ENCODE data around the gene C19orf25.

- no peak for TF ChIP-seq POLR2AphosphoS5 (IDR thresholded peaks at IDR 0.05; ENCODE audit: borderline replicate concordance, low read depth, low read length)
- no peak for TF ChIP-seq EZH2 (IDR thresholded peaks at IDR 0.05)
- TF ChIP-seq FOXP2 (optimal IDR thresholded peaks at IDR 0.05; ENCODE audit: control extremely low read depth, extremely low read length, insufficient read depth), result no peak
Observed at GRCh38 chr19:1447504-1447903, 31.5 kb downstream of the C19orf25 start.

All from SK-N-MC (cell line).